Panc1 (cell line): Measurements from ENCODE around the gene DLGAP1. TPM values are rescaled to one million over a fixed set of nuclear protein-coding genes. Genes with fewer than 3 reads are reported as not detected.

Source experiments
- ATAC-seq: fragments of 200-7000 bp; cut with Tn5 transposase; 2 replicates; pipeline ENCODE4 v1.9.1; 2020; ENCODE audit warnings: mild to moderate bottlenecking, moderate library complexity
- BruUV-seq: library from RNA; stranded (reverse); fragments of 400-500 nt; replicated peaks from 2 replicates; lab custom pipeline; 2021; lab: Mats Ljungman, UMichigan
- CTCF ChIA-PET: fragments of 300-600 bp; sonication (Branson Sonifier 250); formaldehyde crosslinking; loops from one replicate; lab custom pipeline; 2022; ENCODE audit warnings: antibody characterized with exemption; lab: Charles Lee
- POLR2A ChIA-PET: fragments of 300-600 bp; sonication (Branson Sonifier 250); formaldehyde crosslinking; loops from one replicate; lab custom pipeline; 2022; ENCODE audit warnings: antibody characterized with exemption; lab: Charles Lee
- DNase-seq: peaks from one replicate; pipeline ENCODE4 v3.0.0-alpha.2; 2010; ENCODE audit warnings: low read depth, low spot score
- H3K27ac ChIP-seq: 2 replicates; pipeline ENCODE4 v1.5.1; 2011; ENCODE audit warnings: mild to moderate bottlenecking, low read length, inconsistent platforms
- H3K27me3 ChIP-seq: fragments of 200-500 bp; sonication (Bioruptor generic); 2 replicates; pipeline ENCODE4 v1.6.0; 2014; ENCODE audit warnings: low read length, inconsistent platforms; ENCODE audit not compliant: control insufficient read depth, insufficient read depth
- H3K36me3 ChIP-seq: fragments of 200-500 bp; sonication (Bioruptor generic); 2 replicates; pipeline ENCODE4 v1.5.1; 2014; ENCODE audit warnings: inconsistent platforms, mild to moderate bottlenecking, low read length, moderate library complexity; ENCODE audit not compliant: control insufficient read depth, insufficient read depth
- H3K4me1 ChIP-seq: 2 replicates; pipeline ENCODE4 v1.5.1; 2011; ENCODE audit warnings: inconsistent platforms, mild to moderate bottlenecking, low read length, moderate library complexity; ENCODE audit not compliant: control insufficient read depth, insufficient read depth
- H3K4me3 ChIP-seq, 2 experiments: 2 replicates each; pipeline ENCODE4 v1.5.1; 2011 to 2012; ENCODE audit warnings: low read depth in 2 of 2, low read length in 2 of 2, mild to moderate bottlenecking in 2 of 2, inconsistent platforms in 1 of 2, moderate library complexity in 1 of 2
- H3K9me3 ChIP-seq: fragments of 200-500 bp; sonication (Bioruptor generic); 2 replicates; pipeline ENCODE4 v1.5.1; 2014; ENCODE audit warnings: low read depth, mild to moderate bottlenecking, inconsistent platforms, low read length, moderate library complexity; ENCODE audit not compliant: control insufficient read depth, insufficient read depth
- CTCF ChIP-seq: fragments of 450-650 bp; IDR thresholded peaks from 2 replicates; pipeline ENCODE4 v1.5.1; 2017; ENCODE audit warnings: mild to moderate bottlenecking
- POLR2AphosphoS5 ChIP-seq: IDR thresholded peaks from 2 replicates; pipeline ENCODE4 v1.6.1; 2012; ENCODE audit warnings: mild to moderate bottlenecking, low read depth, low read length, moderate library complexity
- REST ChIP-seq, 2 experiments: IDR thresholded peaks; 2 replicates each; pipeline ENCODE4 v1.6.1; 2011 to 2012; ENCODE audit warnings: low read depth in 2 of 2, control low read depth in 1 of 2, low read length in 1 of 2, mild to moderate bottlenecking in 1 of 2, moderate library complexity in 1 of 2; ENCODE audit not compliant: insufficient read depth in 1 of 2
- SIN3A ChIP-seq: IDR thresholded peaks from 2 replicates; pipeline ENCODE4 v1.6.1; 2012; ENCODE audit warnings: low read depth, mild to moderate bottlenecking, low read length, moderate library complexity, borderline replicate concordance; ENCODE audit not compliant: insufficient read depth
- TCF7L2 ChIP-seq: IDR thresholded peaks from 2 replicates; pipeline ENCODE4 v1.6.1; 2011; ENCODE audit warnings: mild to moderate bottlenecking, low read depth, low read length, inconsistent platforms
- in situ Hi-C: cut with HindIII; loops from 2 replicates; pipeline ENCODE4 v1.10.0; 2016; ENCODE audit warnings: low sequenced_read_pairs, low pct_unique_long_range_greater_than_20kb
- intact Hi-C: fragments of 100-400 bp; cut with micrococcal nuclease; formaldehyde crosslinking; loops from one replicate; pipeline ENCODE4 v1.10.0; 2022; ENCODE audit not compliant: unreplicated experiment
- total RNA-seq: library from RNA; stranded (reverse); gene quantifications from one replicate; pipeline ENCODE4 v1.2.1, GENCODE V29; 2021; ENCODE audit not compliant: unreplicated experiment

Gene DLGAP1
- total RNA-seq, 1 experiment from 2014 or later: 1.8 TPM

GRCh38 chr18:3723554-3723953 is 731.6 kb downstream of the DLGAP1 start:
- BruUV-seq: no TSS peak
- intact Hi-C loops (no loop called here), in situ Hi-C loops (no loop called here)
- Histone ChIP-seq H3K4me1 (peaks cover 25% of the 10 kb centered on the region), H3K9me3 (no peaks in the 10 kb centered on the region), H3K27me3 (no peaks in the 10 kb centered on the region), H3K27ac (peak overlapping the region; percentile 53), H3K36me3 (no peaks in the 10 kb centered on the region), H3K4me3 (no peak overlapping the region)
- no peak for TF ChIP-seq CTCF
- TF ChIP-seq REST (IDR thresholded peaks at IDR 0.05; ENCODE audit: insufficient read depth in 1 of 2, low read depth in 2 of 2, low read length in 1 of 2): no peak
- TF ChIP-seq POLR2AphosphoS5: no peak
- no peak for TF ChIP-seq SIN3A
- no peak for TF ChIP-seq TCF7L2
- DNase-seq: no peak
- ChIA-PET POLR2A (no interaction called here), CTCF (no interaction called here)
- no peak for ATAC-seq

GRCh38 chr18:3722649-3723433 is 732.3 kb downstream of the DLGAP1 start:
- POLR2A ChIA-PET: no interaction called here
- Histone ChIP-seq H3K9me3 (no peaks in the 10 kb centered on the region), H3K4me1 (peaks cover 25% of the 10 kb centered on the region), H3K27ac (peak overlapping the region; percentile 53; the same call in 1 of the 2 replicates), H3K36me3 (no peaks in the 10 kb centered on the region), H3K4me3 (no peak overlapping the region), H3K27me3 (no peaks in the 10 kb centered on the region)
- ATAC-seq (no peak), DNase-seq (no peak)
- CTCF ChIA-PET: no interaction called here
- TF ChIP-seq TCF7L2 (peak; percentile 52; the same call in 1 of the 2 replicates), REST (IDR thresholded peaks at IDR 0.05; ENCODE audit: insufficient read depth in 1 of 2, low read depth in 2 of 2, low read length in 1 of 2) (no peak), POLR2AphosphoS5 (no peak), CTCF (no peak), SIN3A (no peak)
- BruUV-seq: no TSS peak
- in situ Hi-C loops: no loop called here
- intact Hi-C loops: no loop called here
